Measurements from ENCODE around the gene DHCR7.

Gene DHCR7

GRCh38 chr11:71436861-71437260, 11.3 kb downstream of the DHCR7 start:
- no peaks in the 10 kb centered on the region for H3K9me2 ChIP-seq (replicated peaks; ENCODE audit: control insufficient read depth, low read length)
- H3K4me3 ChIP-seq (ENCODE audit: low read length): no peak overlapping the region
- H3F3A ChIP-seq (ENCODE audit: control insufficient read depth, insufficient read depth): no peaks in the 10 kb centered on the region
- no peaks in the 10 kb centered on the region for H3K4me1 ChIP-seq (ENCODE audit: control insufficient read depth, low read length)
- H3K4me2 ChIP-seq (ENCODE audit: low read length): no peak overlapping the region
- no peaks in the 10 kb centered on the region for H3K9me3 ChIP-seq (ENCODE audit: control insufficient read depth, insufficient read depth, low read length)
- no peaks in the 10 kb centered on the region for H3K79me2 ChIP-seq (ENCODE audit: control insufficient read depth, low read length)
- no peak for TF ChIP-seq EZH2phosphoT487 (IDR thresholded peaks at IDR 0.05; ENCODE audit: borderline replicate concordance, low read length)
- TF ChIP-seq, protein P1, sequence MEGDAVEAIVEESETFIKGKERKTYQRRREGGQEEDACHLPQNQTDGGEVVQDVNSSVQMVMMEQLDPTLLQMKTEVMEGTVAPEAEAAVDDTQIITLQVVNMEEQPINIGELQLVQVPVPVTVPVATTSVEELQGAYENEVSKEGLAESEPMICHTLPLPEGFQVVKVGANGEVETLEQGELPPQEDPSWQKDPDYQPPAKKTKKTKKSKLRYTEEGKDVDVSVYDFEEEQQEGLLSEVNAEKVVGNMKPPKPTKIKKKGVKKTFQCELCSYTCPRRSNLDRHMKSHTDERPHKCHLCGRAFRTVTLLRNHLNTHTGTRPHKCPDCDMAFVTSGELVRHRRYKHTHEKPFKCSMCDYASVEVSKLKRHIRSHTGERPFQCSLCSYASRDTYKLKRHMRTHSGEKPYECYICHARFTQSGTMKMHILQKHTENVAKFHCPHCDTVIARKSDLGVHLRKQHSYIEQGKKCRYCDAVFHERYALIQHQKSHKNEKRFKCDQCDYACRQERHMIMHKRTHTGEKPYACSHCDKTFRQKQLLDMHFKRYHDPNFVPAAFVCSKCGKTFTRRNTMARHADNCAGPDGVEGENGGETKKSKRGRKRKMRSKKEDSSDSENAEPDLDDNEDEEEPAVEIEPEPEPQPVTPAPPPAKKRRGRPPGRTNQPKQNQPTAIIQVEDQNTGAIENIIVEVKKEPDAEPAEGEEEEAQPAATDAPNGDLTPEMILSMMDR (IDR thresholded peaks at IDR 0.05; ENCODE audit: low read depth, low read length, poor library complexity, severe bottlenecking): no peak
- H3K27ac ChIP-seq (ENCODE audit: low read depth, low read length): no peak overlapping the region
- H3K27me3 ChIP-seq (ENCODE audit: control insufficient read depth, low read length): no peaks in the 10 kb centered on the region
- peaks cover 78% of the 10 kb centered on the region for H3K36me3 ChIP-seq (ENCODE audit: control insufficient read depth, low read length)
- 0 out of 2 replicates have a peak, but pooled peaks cover 4% of the 10 kb centered on the region for H4K20me1 ChIP-seq (ENCODE audit: control insufficient read depth, insufficient read depth, low read depth, low read length)

DNA sequence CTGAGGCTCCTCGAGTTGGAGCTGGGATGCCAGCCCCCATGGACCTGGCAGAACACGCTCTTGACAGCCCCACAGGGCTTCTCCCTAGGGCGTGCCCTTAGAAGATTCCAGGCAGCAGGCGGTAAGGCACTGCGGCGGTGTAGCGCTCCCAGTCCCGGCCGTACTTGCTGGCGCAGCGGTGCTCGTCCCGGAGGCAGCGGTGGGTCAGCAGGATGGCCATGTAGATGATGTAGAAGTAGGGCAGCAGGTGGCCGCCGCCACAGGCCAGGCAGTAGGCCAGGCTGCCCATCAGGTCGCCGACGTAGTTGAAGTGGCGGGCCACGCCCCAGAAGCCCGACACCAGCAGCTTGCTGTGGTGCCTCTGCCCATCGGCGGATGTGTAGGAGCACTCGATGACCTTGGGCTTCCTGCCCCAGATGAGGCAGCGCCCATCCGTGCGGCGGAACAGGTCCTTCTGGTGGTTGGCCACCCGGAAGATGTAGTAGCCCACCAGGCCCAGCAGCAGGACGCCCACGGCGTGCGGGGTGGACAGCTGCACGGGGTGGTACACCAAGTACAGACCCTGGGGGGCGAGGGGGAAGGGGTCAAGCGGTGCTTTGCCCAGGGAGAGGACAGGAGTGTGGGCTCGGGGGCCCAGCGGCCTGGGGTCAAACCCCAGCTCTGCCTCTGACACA, 12.8 kb downstream of the DHCR7 start:
- Histone ChIP-seq H3K79me2 (ENCODE audit: control insufficient read depth, low read length) (no peaks in the 10 kb centered on the region), H3K4me1 (ENCODE audit: control insufficient read depth, low read length) (no peaks in the 10 kb centered on the region), H3K9me2 (replicated peaks; ENCODE audit: control insufficient read depth, low read length) (no peaks in the 10 kb centered on the region), H3F3A (ENCODE audit: control insufficient read depth, insufficient read depth) (no peaks in the 10 kb centered on the region), H4K20me1 (ENCODE audit: control insufficient read depth, insufficient read depth, low read depth, low read length) (0 out of 2 replicates have a peak, but pooled peaks cover 4% of the 10 kb centered on the region), H3K36me3 (ENCODE audit: control insufficient read depth, low read length) (peaks cover 64% of the 10 kb centered on the region), H3K4me2 (ENCODE audit: low read length) (no peak overlapping the region), H3K4me3 (ENCODE audit: low read length) (no peak overlapping the region), H3K27ac (ENCODE audit: low read depth, low read length) (no peak overlapping the region), H3K9me3 (ENCODE audit: control insufficient read depth, insufficient read depth, low read length) (no peaks in the 10 kb centered on the region), H3K27me3 (ENCODE audit: control insufficient read depth, low read length) (no peaks in the 10 kb centered on the region)
- no peak for TF ChIP-seq EZH2phosphoT487 (IDR thresholded peaks at IDR 0.05; ENCODE audit: borderline replicate concordance, low read length)
- TF ChIP-seq, protein P1 (IDR thresholded peaks at IDR 0.05; ENCODE audit: low read depth, low read length, poor library complexity, severe bottlenecking): no peak

- H3K27ac ChIP-seq (ENCODE audit: low read depth, low read length): no peak overlapping the region
- H3K9me3 ChIP-seq (ENCODE audit: control insufficient read depth, insufficient read depth, low read length): no peaks in the 10 kb centered on the region
- no peaks in the 10 kb centered on the region for H3F3A ChIP-seq (ENCODE audit: control insufficient read depth, insufficient read depth)
- H3K27me3 ChIP-seq (ENCODE audit: control insufficient read depth, low read length): no peaks in the 10 kb centered on the region
- 0 out of 2 replicates have a peak, but pooled peaks cover 4% of the 10 kb centered on the region for H4K20me1 ChIP-seq (ENCODE audit: control insufficient read depth, insufficient read depth, low read depth, low read length)
- H3K4me3 ChIP-seq (ENCODE audit: low read length): no peak overlapping the region
- H3K9me2 ChIP-seq (replicated peaks; ENCODE audit: control insufficient read depth, low read length): no peaks in the 10 kb centered on the region
- TF ChIP-seq, protein P1 (IDR thresholded peaks at IDR 0.05; ENCODE audit: low read depth, low read length, poor library complexity, severe bottlenecking): no peak
- TF ChIP-seq EZH2phosphoT487 (IDR thresholded peaks at IDR 0.05; ENCODE audit: borderline replicate concordance, low read length): no peak
- H3K4me1 ChIP-seq (ENCODE audit: control insufficient read depth, low read length): no peaks in the 10 kb centered on the region
- H3K4me2 ChIP-seq (ENCODE audit: low read length): no peak overlapping the region
- H3K79me2 ChIP-seq (ENCODE audit: control insufficient read depth, low read length): no peaks in the 10 kb centered on the region
- peaks cover 56% of the 10 kb centered on the region for H3K36me3 ChIP-seq (ENCODE audit: control insufficient read depth, low read length)
Observed at GRCh38 chr11:71434576-71435130, 13.5 kb downstream of the DHCR7 start.
